Measurements from ENCODE around the gene LHFPL3. TPM values are rescaled to one million over a fixed set of nuclear protein-coding genes. Genes with fewer than 3 reads are reported as not detected.

The LHFPL3 gene
- total RNA-seq, 1 experiment from 2014 or later, result not detected

- ATAC-seq (no peak), DNase-seq (ENCODE audit: low read depth, low spot score) (no peak)
- no peak overlapping the region for H3K4me2 ChIP-seq (ENCODE audit: low read length)
- H3K4me1 ChIP-seq (ENCODE audit: control insufficient read depth in 1 of 2, insufficient read depth in 2 of 2, low read length in 2 of 2), result no peaks in the 10 kb centered on the region
- no peaks in the 10 kb centered on the region for H3K36me3 ChIP-seq (ENCODE audit: control insufficient read depth in 1 of 2, insufficient read depth in 2 of 2, low read length in 2 of 2)
- ChIA-PET RAD21 (ENCODE audit: low non-redundant PET in 1 of 2, low total read pairs in 2 of 2, uncharacterized antibody in 2 of 2, unreplicated experiment in 2 of 2) (no interaction called here), CTCF (no interaction called here), POLR2A (no interaction called here)
- no peak overlapping the region for H3K9ac ChIP-seq (ENCODE audit: low read length)
- no peak overlapping the region for H2AFZ ChIP-seq (ENCODE audit: low read depth, low read length, poor library complexity, severe bottlenecking)
- H3K4me3 ChIP-seq (replicated peaks in 1 of 2; ENCODE audit: low read depth in 1 of 2, low read length in 2 of 2), result no peak overlapping the region
- no peaks in the 10 kb centered on the region for H4K20me1 ChIP-seq (ENCODE audit: insufficient read depth)
- BruUV-seq (replicated peaks), result no TSS peak
- intact Hi-C loops (cut with micrococcal nuclease), result no loop called here
- no peaks in the 10 kb centered on the region for H3K79me2 ChIP-seq (ENCODE audit: insufficient read depth, low read length)
- H3K27me3 ChIP-seq (ENCODE audit: insufficient read depth, low read length), result peaks cover 80% of the 10 kb centered on the region
- no peaks in the 10 kb centered on the region for H3K9me3 ChIP-seq (ENCODE audit: control insufficient read depth in 1 of 2, insufficient read depth in 1 of 2, low read depth in 1 of 2, low read length in 2 of 2)
- H3K27ac ChIP-seq (ENCODE audit: low read depth, low read length), result no peak overlapping the region
- TF ChIP-seq ZNF274 (IDR thresholded peaks at IDR 0.05; ENCODE audit: low read depth, low read length), result no peak
- no peak for TF ChIP-seq CTCF (IDR thresholded peaks at IDR 0.05 in 2 of 3, conservative IDR thresholded peaks at IDR 0.05 in 1 of 3; ENCODE audit: borderline replicate concordance in 1 of 3, insufficient read depth in 1 of 3, low read depth in 2 of 3, low read length in 2 of 3)
- TF ChIP-seq EZH2phosphoT487 (IDR thresholded peaks at IDR 0.05; ENCODE audit: borderline replicate concordance), result no peak
- TF ChIP-seq ATF3 (IDR thresholded peaks at IDR 0.05), result no peak
- TF ChIP-seq ZFX (IDR thresholded peaks at IDR 0.05), result no peak
- TF ChIP-seq REST (IDR thresholded peaks at IDR 0.05; ENCODE audit: low read depth), result no peak
- TF ChIP-seq ELF1 (IDR thresholded peaks at IDR 0.05; ENCODE audit: borderline replicate concordance, low read depth), result no peak
- TF ChIP-seq TCF7L2 (IDR thresholded peaks at IDR 0.05; ENCODE audit: borderline replicate concordance, extremely low read depth, insufficient read depth, insufficient read length), result no peak
- TF ChIP-seq EZH2 (IDR thresholded peaks at IDR 0.05), result no peak
- no peak for TF ChIP-seq YY1 (IDR thresholded peaks at IDR 0.05; ENCODE audit: extremely low read depth, insufficient replicate concordance, low read depth, low read length)
- TF ChIP-seq RAD21 (IDR thresholded peaks at IDR 0.05; ENCODE audit: low read depth), result no peak
- TF ChIP-seq SIN3A (IDR thresholded peaks at IDR 0.05; ENCODE audit: low read depth), result no peak
- no peaks in the 10 kb centered on the region for H3K9me2 ChIP-seq (ENCODE audit: insufficient read depth)
Measured at GRCh38 chr7:104789780-104790179, 461.4 kb downstream of the LHFPL3 start.
